Measurements from ENCODE around the gene GAS2. TPM values are rescaled to one million over a fixed set of nuclear protein-coding genes. Genes with fewer than 3 reads are reported as not detected.

Gene GAS2
- total RNA-seq, 2 donors from 2014 or later: 2.0 to 2.5 TPM

DNA sequence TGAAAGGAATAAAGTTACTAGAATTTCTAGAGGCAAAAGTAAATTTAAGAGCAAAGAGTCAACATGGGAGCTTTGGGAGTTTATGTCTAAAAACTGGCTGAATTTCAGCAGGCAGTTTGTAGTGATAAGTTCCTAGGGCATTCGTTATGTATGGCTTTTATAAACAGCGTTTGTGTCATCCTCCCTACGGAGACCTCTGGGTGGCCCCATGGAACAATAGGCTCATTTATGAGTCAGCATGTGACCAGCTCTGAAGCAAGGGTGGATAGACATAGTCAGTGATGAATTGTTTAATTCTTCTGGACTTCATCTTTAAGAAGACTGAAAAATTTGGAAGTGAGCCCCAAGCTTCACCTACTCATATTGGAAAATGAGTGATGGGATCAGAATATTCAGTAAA is 126.1 kb downstream of the GAS2 start:
- Mint-ChIP-seq H3K4me1 (ENCODE audit: low read depth) (peaks cover 5% of the 10 kb centered on the region), H3K9me3 (no peaks in the 10 kb centered on the region), H3K36me3 (ENCODE audit: insufficient read depth in 2 of 2) (no peaks in the 10 kb centered on the region), H3K27me3 (ENCODE audit: low read depth) (no peaks in the 10 kb centered on the region), H3K4me3 (no peak overlapping the region), H3K27ac (peak overlapping the region; percentile 35)
- ATAC-seq (replicated peaks in 1 of 2) (peak; percentile 52 to 56), DNase-seq (peak in 1 of 2 donors; percentile 2)

DNA sequence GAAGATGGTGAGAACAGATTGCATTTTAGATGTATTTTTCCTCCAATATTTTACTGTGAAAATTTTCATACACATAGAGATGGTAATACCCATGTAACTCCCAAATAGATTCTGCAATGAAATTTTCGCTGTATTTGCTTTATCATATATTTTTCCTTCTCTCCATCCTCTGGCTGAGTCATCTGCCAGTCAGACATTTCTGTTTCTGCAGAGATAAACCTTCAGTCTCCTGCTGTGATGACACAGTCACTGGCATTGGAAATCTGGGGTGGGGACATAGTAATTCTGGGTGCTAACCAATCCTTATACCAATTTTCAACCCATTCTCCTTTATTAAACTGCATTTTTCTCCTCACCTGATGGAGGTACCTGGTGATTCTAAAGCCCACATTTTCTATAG is 129.5 kb downstream of the GAS2 start:
- Mint-ChIP-seq H3K27me3 (ENCODE audit: low read depth) (no peaks in the 10 kb centered on the region), H3K9me3 (no peaks in the 10 kb centered on the region), H3K36me3 (ENCODE audit: insufficient read depth in 2 of 2) (no peaks in the 10 kb centered on the region), H3K4me1 (ENCODE audit: low read depth) (no peaks in the 10 kb centered on the region), H3K27ac (no peak overlapping the region), H3K4me3 (no peak overlapping the region)
- ATAC-seq (replicated peaks in 1 of 2) (no peak), DNase-seq (no peak)

DNA sequence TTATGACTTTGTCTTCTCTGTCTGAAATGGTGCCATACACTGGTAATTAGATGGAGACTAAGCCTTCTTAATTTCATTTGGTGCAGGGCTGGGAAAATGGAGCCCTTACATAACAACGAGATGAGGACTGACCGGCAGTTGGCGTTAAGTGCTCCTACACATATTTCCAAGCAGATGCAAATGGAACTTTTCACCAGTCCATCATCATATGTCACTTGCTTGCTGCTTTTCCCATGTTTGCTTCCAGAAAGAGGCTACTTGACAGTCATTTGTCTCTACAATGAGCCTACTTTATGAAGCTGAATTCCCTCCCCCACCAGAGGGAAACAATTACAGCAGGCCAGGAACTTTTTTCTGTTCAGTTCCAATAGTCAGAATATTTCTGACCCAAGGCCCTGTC is 130.6 kb downstream of the GAS2 start:
- Mint-ChIP-seq H3K27me3 (ENCODE audit: low read depth) (no peaks in the 10 kb centered on the region), H3K36me3 (ENCODE audit: insufficient read depth in 2 of 2) (no peaks in the 10 kb centered on the region), H3K4me3 (no peak overlapping the region), H3K27ac (no peak overlapping the region), H3K9me3 (no peaks in the 10 kb centered on the region), H3K4me1 (ENCODE audit: low read depth) (no peaks in the 10 kb centered on the region)
- no peak for DNase-seq
- ATAC-seq (replicated peaks in 1 of 2): no peak

DNA sequence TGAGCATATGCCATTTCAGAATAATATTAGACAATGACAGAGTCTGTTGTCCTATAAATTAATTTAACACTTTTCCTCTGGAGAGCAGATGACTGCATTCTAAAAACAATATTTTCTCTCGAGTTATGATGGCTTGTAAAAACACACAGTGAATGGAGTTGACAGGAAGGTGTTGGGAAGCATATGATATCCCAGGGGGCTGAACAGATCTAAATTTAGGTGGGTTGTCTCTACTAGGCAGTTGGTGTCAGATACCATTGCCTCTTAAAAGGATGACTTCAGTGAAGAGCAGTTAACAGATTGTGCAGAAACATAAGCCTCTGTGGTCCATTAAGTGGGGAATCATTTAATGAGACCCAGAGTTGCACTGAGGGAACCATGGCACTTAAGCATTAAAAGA is 132.5 kb downstream of the GAS2 start:
- Mint-ChIP-seq H3K27ac (no peak overlapping the region), H3K9me3 (no peaks in the 10 kb centered on the region), H3K36me3 (ENCODE audit: insufficient read depth in 2 of 2) (no peaks in the 10 kb centered on the region), H3K4me1 (ENCODE audit: low read depth) (no peaks in the 10 kb centered on the region), H3K4me3 (no peak overlapping the region), H3K27me3 (ENCODE audit: low read depth) (no peaks in the 10 kb centered on the region)
- ATAC-seq (replicated peaks in 1 of 2): no peak
- no peak for DNase-seq

DNA sequence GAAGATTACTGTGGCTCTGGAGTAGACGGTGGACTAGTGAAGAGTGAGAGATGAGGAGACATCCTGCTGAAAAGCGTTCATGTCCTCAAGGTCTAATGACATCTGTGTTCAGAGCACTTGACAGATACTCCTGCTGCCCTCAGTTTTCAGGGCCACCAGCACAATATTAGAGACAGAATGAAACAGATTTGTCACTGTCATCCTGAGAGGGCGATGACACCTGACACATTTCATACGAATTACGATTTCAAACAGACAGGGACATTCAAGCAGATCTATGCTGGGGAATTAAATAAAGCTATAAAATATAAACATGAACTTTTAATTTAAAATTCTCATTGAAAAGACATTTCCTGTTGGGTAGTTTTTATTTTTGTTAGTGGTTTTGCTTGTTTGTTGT is 134.1 kb downstream of the GAS2 start:
- Mint-ChIP-seq H3K4me3 (no peak overlapping the region), H3K27ac (no peak overlapping the region), H3K4me1 (ENCODE audit: low read depth) (no peaks in the 10 kb centered on the region), H3K9me3 (no peaks in the 10 kb centered on the region), H3K27me3 (ENCODE audit: low read depth) (no peaks in the 10 kb centered on the region), H3K36me3 (ENCODE audit: insufficient read depth in 2 of 2) (no peaks in the 10 kb centered on the region)
- DNase-seq: no peak
- no peak for ATAC-seq (replicated peaks in 1 of 2)

DNA sequence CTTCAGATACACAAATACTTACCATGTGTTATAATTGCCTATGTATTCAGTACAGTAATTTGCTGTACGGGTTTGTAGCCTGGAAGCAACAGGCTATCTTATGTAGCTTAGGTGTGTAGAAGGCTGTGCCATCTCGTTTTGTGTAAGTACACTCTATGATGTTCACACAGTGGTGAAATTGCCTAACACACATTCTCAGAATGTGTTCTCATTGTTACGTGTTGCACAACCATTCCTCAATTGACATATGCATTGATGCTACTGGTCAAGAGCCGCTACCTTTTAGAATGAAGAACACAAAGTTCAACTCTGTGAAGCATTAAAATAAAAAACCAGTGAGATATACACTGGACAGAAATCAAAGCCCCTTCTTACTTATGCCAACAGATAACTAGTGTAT is 136.4 kb downstream of the GAS2 start:
- Mint-ChIP-seq H3K27ac (no peak overlapping the region), H3K27me3 (ENCODE audit: low read depth) (no peaks in the 10 kb centered on the region), H3K4me1 (ENCODE audit: low read depth) (no peaks in the 10 kb centered on the region), H3K36me3 (ENCODE audit: insufficient read depth in 2 of 2) (no peaks in the 10 kb centered on the region), H3K9me3 (no peaks in the 10 kb centered on the region), H3K4me3 (no peak overlapping the region)
- ATAC-seq (replicated peaks in 1 of 2) (no peak), DNase-seq (no peak)

DNA sequence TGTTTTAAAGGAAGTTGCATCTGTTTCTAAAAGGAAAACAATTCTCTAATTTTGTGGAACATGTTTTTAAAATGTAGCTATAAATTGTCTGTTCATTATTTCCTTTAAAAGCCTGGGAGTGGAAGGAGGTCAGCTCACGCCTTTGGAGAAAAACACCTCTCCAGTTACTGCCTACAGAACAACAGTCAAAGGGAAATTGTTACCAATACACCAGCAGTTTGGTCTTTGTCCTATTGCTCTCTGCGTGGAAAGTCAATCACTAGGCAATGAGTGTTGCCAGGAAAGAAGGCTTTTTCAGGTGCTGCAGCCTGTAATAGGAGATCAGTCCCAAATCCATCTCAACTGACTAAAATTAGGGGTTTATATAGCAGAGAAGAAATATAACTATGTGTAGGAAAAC is 141.0 kb downstream of the GAS2 start:
- Mint-ChIP-seq H3K4me3 (no peak overlapping the region), H3K27ac (no peak overlapping the region), H3K9me3 (peaks cover 3% of the 10 kb centered on the region in 2 donors), H3K36me3 (ENCODE audit: insufficient read depth in 2 of 2) (peaks cover 3 to 6% of the 10 kb centered on the region in 2 donors), H3K27me3 (ENCODE audit: low read depth) (no peaks in the 10 kb centered on the region), H3K4me1 (ENCODE audit: low read depth) (no peaks in the 10 kb centered on the region)
- no peak for ATAC-seq (replicated peaks in 1 of 2)
- DNase-seq: no peak

DNA sequence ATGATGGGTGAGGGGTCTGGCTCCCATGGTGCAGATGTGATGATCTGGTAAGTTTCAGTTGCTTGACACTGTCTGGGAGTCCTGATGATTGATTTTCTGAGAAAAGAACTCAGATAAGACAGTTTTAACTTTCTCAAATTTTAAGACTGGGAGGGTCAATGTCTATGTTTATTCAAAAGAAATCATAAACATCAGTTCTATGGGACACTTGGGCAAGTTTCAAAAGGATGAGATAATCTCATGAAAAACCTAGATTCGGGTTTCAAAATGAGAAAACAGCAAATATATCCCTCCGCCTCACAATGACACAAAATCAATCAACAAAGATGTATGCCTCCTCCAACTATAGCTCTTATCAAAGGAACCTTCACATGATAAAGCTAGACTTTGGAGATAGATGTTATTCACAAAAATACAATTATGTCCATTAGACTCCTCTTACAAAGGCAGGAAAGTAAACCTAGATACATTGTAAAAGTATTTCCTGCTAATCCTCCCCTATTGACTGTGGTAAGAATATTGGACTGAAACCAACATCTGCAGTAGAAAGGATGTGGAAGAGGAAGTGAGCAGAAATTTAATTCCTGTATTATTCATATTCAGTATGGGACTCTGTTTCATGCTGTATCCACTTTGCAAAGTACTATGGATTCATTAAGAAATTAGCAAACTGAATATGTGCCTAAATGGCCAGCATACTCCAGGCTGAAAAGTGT is 141.6 kb downstream of the GAS2 start:
- no peak overlapping the region for H3K4me3 Mint-ChIP-seq
- no peak for DNase-seq
- H3K4me1 Mint-ChIP-seq (ENCODE audit: low read depth): no peaks in the 10 kb centered on the region
- H3K36me3 Mint-ChIP-seq (ENCODE audit: insufficient read depth in 2 of 2): peaks cover 3 to 6% of the 10 kb centered on the region in 2 donors
- no peaks in the 10 kb centered on the region for H3K27me3 Mint-ChIP-seq (ENCODE audit: low read depth)
- H3K27ac Mint-ChIP-seq: no peak overlapping the region
- peaks cover 3% of the 10 kb centered on the region in 2 donors for H3K9me3 Mint-ChIP-seq
- ATAC-seq (replicated peaks in 1 of 2): no peak

DNA sequence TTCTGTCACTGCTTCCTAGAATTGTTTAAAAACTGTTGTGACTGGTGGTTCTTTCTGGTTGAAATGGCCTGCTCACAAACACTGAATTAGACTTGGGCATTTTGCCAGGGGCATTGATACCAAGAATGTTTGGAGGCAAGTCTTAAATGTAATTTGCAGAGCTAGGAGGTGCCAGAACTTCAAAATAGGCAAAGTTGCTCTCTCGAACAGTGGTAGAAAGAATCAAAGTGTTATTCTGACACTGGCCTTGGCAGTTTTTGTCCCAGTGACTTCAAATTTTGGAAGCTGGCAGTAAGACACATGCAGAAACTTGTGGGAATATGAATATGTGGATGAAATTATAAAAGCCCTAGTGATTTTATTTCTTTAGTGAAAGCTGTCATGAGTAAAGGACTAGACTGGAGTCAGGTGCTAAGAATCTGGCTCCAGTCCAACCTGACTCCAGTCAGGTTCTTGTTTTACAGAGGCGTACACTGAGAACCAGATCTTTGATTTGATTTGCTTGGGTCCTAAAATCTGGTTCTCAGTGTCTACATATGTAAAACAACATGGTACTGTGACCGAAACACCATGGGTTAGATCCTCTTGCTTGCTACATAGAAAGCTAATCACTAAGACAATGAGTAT is 142.3 kb downstream of the GAS2 start:
- no peaks in the 10 kb centered on the region for H3K27me3 Mint-ChIP-seq (ENCODE audit: low read depth)
- H3K4me3 Mint-ChIP-seq: no peak overlapping the region
- no peaks in the 10 kb centered on the region for H3K4me1 Mint-ChIP-seq (ENCODE audit: low read depth)
- H3K36me3 Mint-ChIP-seq (ENCODE audit: insufficient read depth in 2 of 2): peaks cover 3 to 6% of the 10 kb centered on the region in 2 donors
- ATAC-seq (replicated peaks in 1 of 2): no peak
- H3K27ac Mint-ChIP-seq: no peak overlapping the region
- DNase-seq: no peak
- H3K9me3 Mint-ChIP-seq: peaks cover 3% of the 10 kb centered on the region in 2 donors

DNA sequence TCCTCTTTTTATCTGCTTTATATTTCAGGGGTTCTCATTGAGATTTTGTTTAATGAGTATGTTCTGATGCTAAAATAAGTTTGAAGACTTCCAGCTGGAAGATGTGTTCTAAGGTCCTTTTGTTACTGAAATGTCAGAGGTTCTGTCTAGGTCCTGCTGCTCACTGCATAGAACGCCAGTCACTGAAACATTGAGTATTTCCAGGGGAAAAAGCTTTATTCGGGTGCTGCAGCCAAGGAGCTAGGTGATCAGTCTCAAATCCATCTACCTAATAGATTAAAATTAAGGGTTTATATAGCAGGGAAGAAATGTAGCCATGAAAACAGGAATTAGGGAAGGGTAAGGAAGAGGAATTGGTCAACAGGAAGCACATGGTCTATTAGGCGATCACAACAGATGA is 143.5 kb downstream of the GAS2 start:
- peaks cover 3 to 6% of the 10 kb centered on the region in 2 donors for H3K36me3 Mint-ChIP-seq (ENCODE audit: insufficient read depth in 2 of 2)
- no peak overlapping the region for H3K4me3 Mint-ChIP-seq
- no peaks in the 10 kb centered on the region for H3K27me3 Mint-ChIP-seq (ENCODE audit: low read depth)
- peaks cover 3% of the 10 kb centered on the region in 2 donors for H3K9me3 Mint-ChIP-seq
- H3K4me1 Mint-ChIP-seq (ENCODE audit: low read depth): no peaks in the 10 kb centered on the region
- DNase-seq (no peak), ATAC-seq (replicated peaks in 1 of 2) (no peak)
- H3K27ac Mint-ChIP-seq: no peak overlapping the region

DNA sequence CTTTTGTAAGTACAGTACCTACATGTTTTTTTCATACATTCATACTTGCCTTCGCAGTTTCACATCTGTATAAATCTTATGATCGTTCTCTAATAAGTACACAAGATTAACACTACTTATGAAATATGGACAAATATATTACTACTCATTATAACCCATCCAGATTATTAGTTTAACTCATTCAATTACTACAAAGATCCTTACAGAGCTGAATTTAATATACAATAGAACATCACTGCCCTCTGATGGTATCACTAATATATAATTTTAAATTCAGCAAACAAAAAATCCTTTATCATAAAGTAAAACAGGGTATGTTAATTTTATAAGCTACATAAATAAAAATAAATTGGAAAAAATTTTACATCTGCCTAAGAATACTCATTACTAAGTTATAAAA is 155.8 kb downstream of the GAS2 start:
- Mint-ChIP-seq H3K4me1 (ENCODE audit: low read depth) (no peaks in the 10 kb centered on the region), H3K36me3 (ENCODE audit: insufficient read depth in 2 of 2) (peaks cover 5 to 35% of the 10 kb centered on the region in 2 donors), H3K27me3 (ENCODE audit: low read depth) (no peaks in the 10 kb centered on the region), H3K4me3 (no peak overlapping the region), H3K27ac (no peak overlapping the region), H3K9me3 (peaks cover 0 to under 1% of the 10 kb centered on the region in 2 donors)
- ATAC-seq (replicated peaks in 1 of 2) (no peak), DNase-seq (no peak)

DNA sequence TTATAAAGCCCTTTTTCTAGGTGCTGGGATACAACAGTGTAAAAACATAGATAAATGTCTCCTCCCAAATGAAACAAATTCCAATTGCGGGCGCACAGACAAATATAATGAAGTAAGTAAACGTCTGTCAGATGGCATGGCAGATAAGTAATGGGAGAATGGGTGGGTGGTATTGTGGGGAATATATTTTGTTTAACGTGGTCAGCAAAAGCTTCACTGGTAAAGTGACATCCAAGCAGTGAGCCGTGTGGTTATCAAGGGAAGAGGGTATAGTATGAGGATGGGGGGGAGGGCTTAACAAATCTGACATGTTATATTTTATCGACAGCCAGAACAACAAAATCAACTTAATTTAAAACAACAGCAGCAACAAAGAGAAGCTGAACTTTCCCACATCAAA is 162.0 kb downstream of the GAS2 start:
- H3K9me3 Mint-ChIP-seq: no peaks in the 10 kb centered on the region
- DNase-seq: no peak
- no peak for ATAC-seq (replicated peaks in 1 of 2)
- H3K36me3 Mint-ChIP-seq (ENCODE audit: insufficient read depth in 2 of 2): peaks cover 0 to 12% of the 10 kb centered on the region in 2 donors
- H3K27ac Mint-ChIP-seq: peak overlapping the region; percentile 90
- no peaks in the 10 kb centered on the region for H3K27me3 Mint-ChIP-seq (ENCODE audit: low read depth)
- H3K4me3 Mint-ChIP-seq: peak overlapping the region; percentile 88 to 93
- peaks cover 14% of the 10 kb centered on the region for H3K4me1 Mint-ChIP-seq (ENCODE audit: low read depth)

DNA sequence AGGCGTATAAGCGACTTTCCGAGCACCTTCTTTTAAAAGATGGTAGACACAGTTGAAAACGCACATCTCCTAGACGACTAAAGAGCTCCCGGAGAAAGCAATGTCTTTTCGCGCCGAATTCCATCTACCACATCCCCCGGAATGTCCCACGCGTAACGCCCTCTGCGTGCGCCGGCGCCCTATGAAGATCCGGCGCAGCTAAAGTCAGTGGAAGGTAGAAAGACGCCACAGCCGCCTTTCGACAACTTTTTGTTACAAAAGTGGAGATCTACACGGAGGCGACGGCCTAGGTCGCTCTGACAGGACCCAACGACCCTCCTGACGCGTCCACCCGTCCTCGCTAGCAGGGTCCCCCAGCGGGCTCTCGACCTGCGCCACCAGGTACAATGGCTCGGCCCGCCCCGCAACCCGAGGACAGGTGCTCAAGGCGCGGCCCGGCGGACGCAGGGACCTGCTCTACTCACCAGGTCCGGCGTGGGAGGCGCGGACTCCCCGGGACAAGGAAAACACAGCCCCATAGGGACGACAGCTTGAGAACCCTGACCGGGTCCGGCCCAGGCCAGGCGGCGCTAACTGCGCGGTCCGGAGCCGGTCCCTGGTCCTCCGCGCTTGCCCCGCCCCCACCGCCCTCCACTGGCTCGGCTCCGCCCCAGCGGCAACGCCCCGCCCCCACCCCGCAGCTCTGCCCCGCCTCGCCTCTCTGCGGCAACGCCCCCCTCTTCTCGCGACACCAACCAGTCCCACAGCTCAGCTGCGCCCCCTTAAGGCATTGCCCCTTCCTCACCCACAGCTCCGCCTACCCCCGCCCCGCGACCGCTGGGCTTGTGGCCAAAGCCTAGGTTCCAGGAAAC is 163.0 kb downstream of the GAS2 start, which contains the start of gene SVIP:
TSS of gene SVIP (minus strand) at position 571 of the 851 bp plus-strand sequence. CDS start at position 518, 53 bp downstream.
- ATAC-seq (replicated peaks in 1 of 2): peak; percentile 87 to 90
- Mint-ChIP-seq H3K4me1 (ENCODE audit: low read depth) (peaks cover 14% of the 10 kb centered on the region), H3K4me3 (peak within 1 kb of the TSS; percentile 88 to 93), H3K27me3 (ENCODE audit: low read depth) (no peaks in the 10 kb centered on the region), H3K9me3 (no peaks in the 10 kb centered on the region), H3K27ac (peak within 1 kb of the TSS; percentile 90), H3K36me3 (ENCODE audit: insufficient read depth in 2 of 2) (peaks cover 0 to 9% of the 10 kb centered on the region in 2 donors)
- peak; percentile 94 to 95 for DNase-seq

Data from activated T-cell treated with anti-CD3 and anti-CD28 coated beads, Interleukin-2, amount 50 U/mL, for 72 hours (primary cell).